Measurements from ENCODE around the gene WDR5.

The WDR5 gene

GRCh38 chr9:134145262-134145661, 9.4 kb downstream of the WDR5 start:
- no peak overlapping the region for H3K4me3 ChIP-seq (replicated peaks; ENCODE audit: low read depth, low read length)
- no peak for DNase-seq (ENCODE audit: low read depth)

DNA sequence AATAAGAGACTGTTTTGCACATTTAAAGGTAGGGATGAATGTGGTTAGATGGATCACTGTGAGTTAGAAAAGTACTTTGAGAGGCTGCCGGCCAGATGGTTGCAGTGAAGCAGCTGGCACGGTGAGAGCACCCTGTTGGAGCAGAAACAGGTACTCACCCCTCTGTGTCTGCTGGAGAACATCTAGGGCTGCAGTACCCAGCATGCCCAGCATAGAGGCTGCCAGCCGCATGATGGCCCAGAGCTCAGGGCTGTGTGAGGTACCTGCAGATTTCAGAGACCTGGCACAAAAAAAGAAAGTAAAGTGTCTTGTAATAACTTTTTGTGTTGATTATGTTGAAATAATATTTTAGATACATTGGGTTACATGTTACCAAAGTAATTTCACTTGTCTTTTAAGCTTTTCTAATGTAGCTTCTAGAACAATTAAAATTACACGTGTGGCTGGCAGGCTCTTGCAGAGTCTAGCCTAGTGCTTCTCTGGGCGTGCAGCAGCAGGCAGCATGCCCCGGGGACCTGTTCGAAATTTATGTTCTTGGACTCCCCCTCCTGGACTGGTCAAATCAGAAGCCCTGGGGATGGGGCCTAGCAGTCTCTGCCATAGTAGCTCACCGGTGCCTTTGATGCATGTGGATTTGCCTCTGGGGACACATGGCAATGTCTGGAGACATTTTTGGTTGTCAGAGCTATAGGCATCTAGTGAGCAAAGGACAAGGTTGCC, 11.1 kb downstream of the WDR5 start:
- DNase-seq (ENCODE audit: low read depth): no peak
- TF ChIP-seq CTCF (IDR thresholded peaks at IDR 0.05; ENCODE audit: low read length, missing control alignments): no peak

More at GRCh38 chr9:134145262-134145661, 9.4 kb downstream of the WDR5 start:
- TF ChIP-seq CTCF (IDR thresholded peaks at IDR 0.05; ENCODE audit: low read length, missing control alignments): no peak

GRCh38 chr9:134149380-134149779, 13.5 kb downstream of the WDR5 start:
- DNase-seq (ENCODE audit: low read depth): no peak
- no peak overlapping the region for H3K4me3 ChIP-seq (replicated peaks; ENCODE audit: low read depth, low read length)
- TF ChIP-seq CTCF (IDR thresholded peaks at IDR 0.05; ENCODE audit: low read length, missing control alignments): no peak

More for the DNA sequence above, 11.1 kb downstream of the WDR5 start:
- no peak overlapping the region for H3K4me3 ChIP-seq (replicated peaks; ENCODE audit: low read depth, low read length)

DNA sequence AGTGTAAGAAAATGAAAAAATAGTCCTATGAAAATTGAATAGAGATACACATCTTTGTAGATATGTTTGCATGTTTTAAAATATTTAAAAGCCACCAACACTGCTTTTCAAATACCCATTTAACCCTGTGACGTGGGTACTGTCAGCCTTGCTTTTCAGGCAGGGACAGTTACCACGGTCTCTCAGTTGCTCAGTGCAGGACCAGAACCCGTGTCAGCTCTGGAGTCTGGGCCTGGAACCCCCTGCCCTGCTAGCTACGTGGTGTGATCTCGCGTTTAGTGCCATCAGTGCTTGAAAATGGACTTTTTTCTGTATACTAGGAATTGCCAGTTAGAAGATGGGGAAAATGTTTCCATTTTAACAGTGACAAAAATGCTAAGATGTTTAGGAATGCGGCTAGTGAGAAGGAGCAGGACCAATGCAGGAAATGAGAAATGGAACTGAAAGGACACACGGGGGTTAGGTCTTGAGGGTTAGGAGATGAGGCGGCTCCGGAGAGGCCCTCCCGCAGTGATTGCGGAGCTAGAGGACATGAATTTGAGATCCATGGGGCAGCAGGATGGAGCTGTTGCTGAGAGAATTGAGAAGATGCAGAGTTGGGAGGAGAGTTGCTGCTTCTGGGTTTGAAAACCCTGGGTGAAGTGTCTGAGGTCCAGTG, 14.8 kb downstream of the WDR5 start:
- no peak for TF ChIP-seq CTCF (IDR thresholded peaks at IDR 0.05; ENCODE audit: low read length, missing control alignments)
- no peak for DNase-seq (ENCODE audit: low read depth)

DNA sequence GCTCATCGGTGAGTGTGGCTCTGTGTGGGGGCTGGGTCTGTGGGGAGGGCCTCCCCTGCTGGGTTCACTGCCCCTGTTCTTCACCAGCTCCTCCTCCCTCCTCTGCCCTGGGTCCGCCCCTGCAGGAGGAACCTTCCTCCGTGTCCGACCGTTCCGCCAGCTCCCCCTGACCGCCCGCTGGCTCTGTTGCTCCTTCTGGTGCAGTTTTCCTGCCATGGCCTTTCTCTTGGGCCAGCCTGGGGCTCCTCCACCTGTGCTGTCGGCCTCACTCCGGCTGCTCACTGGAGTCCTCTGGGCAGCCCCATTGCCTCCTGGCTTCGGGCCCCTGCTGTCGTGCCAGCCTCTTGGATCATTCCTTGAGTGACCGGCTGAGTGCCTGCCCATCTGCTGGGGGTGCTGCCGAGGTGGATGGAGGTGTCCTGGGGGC, 16.2 kb downstream of the WDR5 start:
- H3K4me3 ChIP-seq (replicated peaks; ENCODE audit: low read depth, low read length): no peak overlapping the region
- no peak for TF ChIP-seq CTCF (IDR thresholded peaks at IDR 0.05; ENCODE audit: low read length, missing control alignments)
- DNase-seq (ENCODE audit: low read depth): no peak

More for the DNA sequence above, 14.8 kb downstream of the WDR5 start:
- H3K4me3 ChIP-seq (replicated peaks; ENCODE audit: low read depth, low read length): no peak overlapping the region

DNA sequence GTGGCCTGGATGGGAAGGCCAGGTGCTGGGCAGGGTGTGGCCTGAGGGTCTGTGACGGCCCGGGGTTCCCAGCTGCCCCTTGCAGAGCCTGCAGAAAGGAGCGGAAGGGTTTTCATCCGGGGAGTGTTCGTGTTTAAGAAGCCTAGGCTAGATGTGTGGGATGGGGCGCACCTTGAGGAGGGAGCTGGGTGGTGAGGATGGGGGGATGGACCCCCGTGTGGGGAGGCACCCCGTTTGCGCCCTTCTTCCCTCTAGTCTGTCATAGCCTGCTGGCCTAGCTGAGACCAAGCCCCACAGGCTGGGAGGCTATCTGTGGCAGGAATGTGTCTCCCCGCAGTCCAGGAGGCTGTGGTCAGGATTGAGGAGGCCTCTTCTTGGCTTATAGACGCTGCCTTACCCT, 16.6 kb downstream of the WDR5 start:
- no peak for TF ChIP-seq CTCF (IDR thresholded peaks at IDR 0.05; ENCODE audit: low read length, missing control alignments)
- DNase-seq (ENCODE audit: low read depth): no peak
- H3K4me3 ChIP-seq (replicated peaks; ENCODE audit: low read depth, low read length): no peak overlapping the region
